COR-L47 (cell line): Measurements from ENCODE around the gene MELK.
A peak's percentile ranks its signal among the peaks of the same experiment; 100 is the strongest.

ENCODE experiments used
- DNase-seq: peaks from one replicate; lab custom pipeline; 2025; lab: John Stamatoyannopoulos, UW

Gene MELK

GRCh38 chr9:36676091-36676490 is 103.4 kb downstream of the MELK start:
- no peak for DNase-seq

DNA sequence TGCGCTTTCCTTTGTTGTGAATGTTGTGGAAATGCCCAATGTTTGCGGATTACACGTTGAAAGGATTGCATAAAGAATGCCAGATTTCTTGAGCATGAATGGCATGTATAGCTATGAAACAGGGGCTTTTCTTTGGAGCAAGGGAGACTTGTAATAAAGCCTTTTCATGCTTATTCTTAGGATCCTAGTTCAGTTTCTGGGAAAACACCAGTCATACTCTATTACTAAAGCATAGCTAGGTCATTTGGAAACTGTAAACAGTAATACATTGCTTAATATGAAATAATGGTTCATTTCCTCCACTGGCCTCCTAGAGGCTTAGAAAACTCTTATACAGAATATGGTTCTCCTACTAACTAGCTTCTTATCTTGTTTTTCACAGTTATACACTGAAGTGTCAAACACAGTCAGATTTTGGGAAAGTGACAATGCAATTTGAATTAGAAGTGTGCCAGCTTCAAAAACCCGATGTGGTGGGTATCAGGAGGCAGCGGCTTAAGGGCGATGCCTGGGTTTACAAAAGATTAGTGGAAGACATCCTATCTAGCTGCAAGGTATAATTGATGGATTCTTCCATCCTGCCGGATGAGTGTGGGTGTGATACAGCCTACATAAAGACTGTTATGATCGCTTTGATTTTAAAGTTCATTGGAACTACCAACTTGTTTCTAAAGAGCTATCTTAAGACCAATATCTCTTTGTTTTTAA is 104.2 kb downstream of the MELK start:
- DNase-seq: no peak

GRCh38 chr9:36677611-36678010 is 104.9 kb downstream of the MELK start:
- no peak for DNase-seq

DNA sequence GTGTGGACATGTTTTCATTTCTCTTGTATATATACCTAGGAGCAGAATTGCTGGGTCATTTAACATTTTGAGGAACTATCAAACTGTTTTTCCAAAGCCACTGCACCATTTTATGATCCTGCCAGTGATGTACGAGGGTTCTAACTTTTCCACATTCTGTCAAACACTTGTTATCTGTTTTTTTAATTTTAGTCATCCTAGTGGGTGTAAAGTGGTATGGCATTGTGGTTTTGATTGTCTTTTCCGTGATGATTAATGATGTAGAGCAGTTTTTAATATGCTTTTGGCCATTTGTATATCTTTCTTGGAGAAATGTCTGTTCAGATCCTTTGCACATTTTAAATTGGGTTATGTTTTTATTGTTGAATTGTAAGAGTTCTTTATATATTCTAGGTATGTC is 107.0 kb downstream of the MELK start:
- no peak for DNase-seq

DNA sequence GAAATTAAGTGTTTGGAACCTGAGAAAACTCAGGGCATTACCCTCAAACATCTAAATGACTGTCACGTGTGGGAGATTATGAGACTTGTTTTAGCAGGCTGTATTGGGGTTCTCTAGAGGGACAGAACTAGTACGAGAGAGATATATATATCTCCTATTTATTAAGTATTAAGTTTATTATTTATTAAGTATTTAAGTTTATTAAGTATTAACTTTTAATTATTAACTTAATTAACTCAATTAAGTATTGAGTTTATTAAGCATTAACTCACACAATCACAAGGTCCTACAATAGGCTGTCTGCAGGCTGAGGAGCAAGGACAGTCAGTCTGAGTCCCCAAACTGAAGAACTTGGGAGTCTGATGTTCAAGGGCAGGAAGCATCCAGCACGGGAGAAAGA is 113.8 kb downstream of the MELK start:
- no peak for DNase-seq

DNA sequence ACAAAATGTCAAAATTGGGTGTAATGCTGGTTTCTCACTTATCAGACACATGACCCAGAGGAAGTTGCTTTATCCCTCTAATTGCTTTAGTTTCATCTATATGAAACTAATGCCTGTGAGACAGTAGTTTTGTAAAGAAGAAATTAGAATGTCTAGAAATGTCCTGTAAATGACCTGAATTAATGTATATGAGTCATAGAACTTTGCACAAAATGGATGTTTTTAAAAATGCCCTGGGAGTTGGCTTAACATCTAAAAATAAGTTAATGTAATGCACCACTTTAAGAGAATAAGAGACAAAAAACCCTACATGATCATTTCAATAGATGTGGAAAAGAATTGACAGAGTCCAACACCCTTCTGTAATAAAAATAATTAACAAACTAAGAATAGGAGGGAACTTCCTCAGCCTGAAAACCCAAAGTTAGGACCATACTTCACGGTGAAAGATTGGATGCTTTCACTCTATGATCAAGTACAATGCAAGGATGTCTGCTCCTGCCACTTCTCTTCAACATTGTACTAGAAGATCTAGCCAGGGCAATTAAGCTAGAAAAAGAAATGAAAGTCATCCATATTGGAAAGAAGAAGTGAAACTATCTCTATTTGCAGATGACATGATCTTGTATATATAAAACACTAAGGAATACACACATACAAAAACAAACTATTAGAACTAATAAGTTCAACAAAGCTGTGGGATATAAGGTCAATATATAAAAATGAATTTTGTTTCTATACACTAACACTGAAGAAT is 117.9 kb downstream of the MELK start:
- DNase-seq: no peak

DNA sequence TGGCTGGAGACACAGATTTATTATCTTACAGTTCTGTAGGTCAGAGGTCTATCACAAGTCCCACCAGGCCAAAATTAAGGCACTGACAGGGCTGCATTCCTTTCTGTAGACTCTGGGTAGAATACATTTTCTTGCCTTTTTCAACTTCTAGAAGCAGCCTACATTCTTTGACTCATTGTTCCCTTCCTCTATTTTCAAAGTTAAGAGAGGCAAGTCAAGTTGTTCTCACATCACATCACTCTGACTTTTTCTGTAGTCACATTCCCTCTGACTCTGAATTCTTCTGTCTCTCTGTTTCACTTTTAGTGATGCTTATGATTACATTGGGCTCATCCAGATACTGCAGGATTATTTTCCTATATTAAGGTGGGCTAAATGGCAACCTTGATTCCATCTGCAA is 119.0 kb downstream of the MELK start:
- no peak for DNase-seq

DNA sequence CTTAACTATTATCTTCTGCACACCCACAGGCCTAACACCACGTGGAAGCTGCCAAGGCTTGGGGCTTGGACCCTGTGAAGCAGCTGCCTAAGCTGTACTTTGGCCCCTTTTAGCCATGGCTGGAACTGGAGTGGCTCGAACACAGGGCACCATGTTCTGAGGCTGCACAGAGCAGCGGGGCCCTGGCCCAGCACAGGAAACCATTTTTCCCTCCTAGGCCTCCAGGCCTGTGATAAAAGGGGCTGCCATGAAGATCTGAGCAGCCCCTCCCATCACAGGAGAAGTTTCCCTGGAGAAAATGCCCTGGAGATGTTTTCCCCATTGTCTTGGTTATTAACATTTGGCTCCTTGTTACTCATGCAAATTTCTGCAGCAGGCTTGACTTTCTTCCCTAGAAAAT is 126.3 kb downstream of the MELK start:
- DNase-seq: no peak

DNA sequence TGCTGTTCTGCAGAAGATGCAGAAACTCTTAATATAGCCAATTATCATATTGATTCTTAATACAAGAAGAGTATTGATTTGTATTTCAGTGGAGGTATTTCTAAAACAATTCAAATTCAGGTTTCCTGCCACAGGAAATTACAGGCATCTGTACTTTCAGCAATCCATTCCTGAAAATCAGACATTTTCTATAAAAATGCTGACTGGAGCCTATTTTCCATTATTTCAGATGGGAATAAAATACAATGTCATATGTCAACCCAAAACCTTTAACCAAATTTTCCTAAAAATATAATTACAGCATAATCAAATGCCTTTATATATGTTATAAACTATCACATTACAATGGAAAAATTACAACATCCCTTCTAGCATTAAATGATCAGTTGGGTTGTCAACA is 131.5 kb downstream of the MELK start:
- DNase-seq: no peak

DNA sequence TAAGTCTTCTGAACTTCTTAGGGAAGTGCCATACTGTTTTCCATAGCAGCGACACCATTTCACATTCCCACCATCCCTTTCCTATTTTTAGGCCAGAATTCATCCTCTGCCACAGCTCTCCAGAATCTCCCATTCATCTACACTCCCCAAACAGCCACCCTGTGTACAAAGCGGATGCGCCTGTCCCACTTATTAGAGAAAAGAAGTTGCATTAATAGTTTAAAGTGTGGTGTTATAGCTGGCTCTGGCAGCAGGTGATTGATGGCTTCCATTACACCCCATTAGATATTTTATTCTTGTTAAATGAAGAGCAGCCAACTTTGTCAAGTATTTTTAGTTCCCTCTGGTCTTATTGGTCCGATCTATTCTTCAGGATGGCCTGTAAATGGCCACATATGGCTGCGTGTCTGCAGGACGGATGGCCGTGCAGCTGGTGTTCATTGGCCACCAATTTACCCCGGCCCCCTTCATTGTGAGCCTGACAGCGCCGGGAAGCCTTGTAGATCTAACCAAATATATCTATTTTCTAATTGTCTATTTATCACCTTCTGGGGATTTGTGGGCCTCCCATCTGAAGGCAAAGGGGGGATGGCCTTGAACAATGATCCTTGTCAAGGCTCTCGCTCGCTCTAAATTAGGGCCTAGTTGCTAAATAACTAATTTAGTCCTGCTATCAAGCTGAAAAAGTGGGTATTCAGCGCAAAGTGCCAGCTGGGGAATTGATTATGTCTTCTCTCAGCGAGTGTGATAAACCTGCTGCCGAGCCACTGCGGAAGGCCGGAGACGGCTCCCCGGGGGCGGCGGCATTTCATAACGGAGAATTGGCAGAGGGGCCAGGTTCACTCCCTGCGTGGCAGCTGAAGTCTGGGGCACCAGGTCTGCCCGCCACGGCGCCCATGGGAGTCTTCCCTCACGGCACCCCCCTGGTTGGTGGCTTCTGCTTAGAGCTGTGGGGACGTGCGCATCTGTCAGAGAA is 141.1 kb downstream of the MELK start:
- no peak for DNase-seq

DNA sequence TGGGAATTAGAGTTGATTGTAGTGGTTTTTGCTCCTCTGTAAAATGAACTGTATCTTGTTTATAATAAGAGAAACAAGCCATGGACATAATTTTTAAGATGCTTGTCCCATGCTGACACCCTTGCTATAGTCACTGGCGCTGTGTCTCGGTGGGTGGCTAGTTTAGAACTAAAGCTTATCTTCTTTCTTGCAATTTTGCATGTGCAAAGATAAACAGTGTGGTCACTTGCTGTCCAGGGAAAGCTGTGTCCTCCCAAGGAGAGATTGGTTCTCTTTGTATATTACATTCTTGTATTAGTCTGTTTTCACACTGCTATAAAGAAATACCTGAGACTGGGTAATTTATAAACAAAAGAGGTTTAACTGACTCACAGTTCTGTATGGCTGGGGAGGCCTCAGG is 143.8 kb downstream of the MELK start:
- no peak for DNase-seq

DNA sequence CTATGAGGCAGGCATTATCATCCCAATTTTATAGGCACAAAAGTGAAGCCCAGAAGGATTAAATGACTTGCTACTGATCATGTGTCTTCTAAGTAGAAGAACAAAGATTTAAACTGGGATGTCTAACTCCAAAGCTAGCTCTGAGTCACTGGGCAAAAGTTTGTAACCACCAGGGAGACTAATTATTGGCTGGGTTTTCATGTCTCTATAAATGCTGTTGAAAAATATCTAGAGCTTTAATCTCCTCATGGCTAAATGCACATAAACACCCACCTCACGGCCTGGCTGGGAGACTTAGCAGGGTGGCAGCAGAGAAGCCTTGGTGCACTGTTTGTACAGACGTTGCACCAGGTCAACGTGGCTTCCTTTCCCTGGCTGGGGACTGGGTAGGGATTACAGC is 144.6 kb downstream of the MELK start:
- no peak for DNase-seq

DNA sequence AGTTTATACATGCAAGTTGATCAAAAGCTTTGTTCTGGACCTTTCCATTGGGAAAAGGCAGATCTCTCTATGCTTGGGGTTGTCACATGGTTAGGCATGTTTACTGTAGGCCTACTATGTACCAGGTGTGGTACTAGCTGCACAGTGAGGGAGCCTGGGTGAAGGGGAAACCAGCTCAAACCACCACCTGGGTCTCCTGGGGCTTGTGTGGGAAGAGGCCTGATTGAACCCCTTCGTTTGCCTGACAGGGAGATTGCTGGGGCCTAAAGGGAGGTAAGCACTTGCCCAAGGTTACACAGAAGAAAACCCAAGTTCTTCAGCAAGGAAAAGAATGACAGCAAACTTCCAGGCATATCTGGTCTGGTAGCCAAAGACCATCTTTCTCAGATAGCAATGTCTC is 145.9 kb downstream of the MELK start:
- no peak for DNase-seq

GRCh38 chr9:36720043-36720442 is 147.3 kb downstream of the MELK start:
- no peak for DNase-seq

- DNase-seq: peak; percentile 57
Measured at GRCh38 chr9:36721846-36722588, 149.3 kb downstream of the MELK start.

- no peak for DNase-seq
Measured at GRCh38 chr9:36725777-36726356, 153.2 kb downstream of the MELK start.
